Astrocyte (in vitro differentiated cells and primary cell): ENCODE measurements around the gene CFDP1. TPM values are rescaled to one million over a fixed set of nuclear protein-coding genes. Genes with fewer than 3 reads are reported as not detected.

Source experiments
- DNase-seq: peaks from one replicate; pipeline ENCODE4 v3.0.0-alpha.2; 2010; ENCODE audit warnings: low read depth
- FAIRE-seq: peaks from 2 replicates; lab custom pipeline; 2011; peaks lifted over from hg19 to GRCh38; lab: Jason Lieb, UNC
- H2AFZ ChIP-seq: 2 replicates; pipeline ENCODE4 v1.6.0; 2012; ENCODE audit warnings: low read depth, low read length, inconsistent platforms
- H3K27ac ChIP-seq: 2 replicates; pipeline ENCODE4 v1.5.1; 2011; ENCODE audit warnings: low read depth, low read length, inconsistent platforms
- H3K27me3 ChIP-seq: 2 replicates; pipeline ENCODE4 v1.6.0; 2011; ENCODE audit warnings: low read length, inconsistent platforms; ENCODE audit not compliant: insufficient read depth
- H3K36me3 ChIP-seq: 2 replicates; pipeline ENCODE4 v1.5.1; 2011; ENCODE audit warnings: low read length, inconsistent platforms; ENCODE audit not compliant: insufficient read depth
- H3K4me1 ChIP-seq: 2 replicates; pipeline ENCODE4 v1.5.1; 2011; ENCODE audit warnings: low read length, inconsistent platforms; ENCODE audit not compliant: insufficient read depth
- H3K4me2 ChIP-seq: 2 replicates; pipeline ENCODE4 v1.6.0; 2012; ENCODE audit warnings: low read length, inconsistent platforms
- H3K4me3 ChIP-seq: 2 replicates; pipeline ENCODE4 v1.5.1; 2011; ENCODE audit warnings: low read depth, mild to moderate bottlenecking, low read length, inconsistent platforms; ENCODE audit not compliant: insufficient read depth
- H3K79me2 ChIP-seq: 2 replicates; pipeline ENCODE4 v1.6.0; 2012; ENCODE audit warnings: mild to moderate bottlenecking, low read length, inconsistent platforms; ENCODE audit not compliant: insufficient read depth
- H3K9ac ChIP-seq: 2 replicates; pipeline ENCODE4 v1.6.0; 2012; ENCODE audit warnings: mild to moderate bottlenecking, low read length, inconsistent platforms
- H3K9me3 ChIP-seq: 2 replicates; pipeline ENCODE4 v1.5.1; 2012; ENCODE audit warnings: low read depth, mild to moderate bottlenecking, low read length, inconsistent platforms; ENCODE audit not compliant: insufficient read depth
- H4K20me1 ChIP-seq: 2 replicates; pipeline ENCODE4 v1.6.0; 2012; ENCODE audit warnings: low read length, inconsistent platforms; ENCODE audit not compliant: insufficient read depth
- H3K27ac Mint-ChIP-seq: one replicate; pipeline ENCODE4 v1.8.0; 2021; ENCODE audit warnings: mild to moderate bottlenecking, mixed read lengths; ENCODE audit not compliant: unreplicated experiment
- H3K27me3 Mint-ChIP-seq: one replicate; pipeline ENCODE4 v1.8.0; 2021; ENCODE audit warnings: low read depth, mixed read lengths; ENCODE audit not compliant: unreplicated experiment
- H3K36me3 Mint-ChIP-seq: one replicate; pipeline ENCODE4 v1.8.0; 2021; ENCODE audit warnings: low read depth, mixed read lengths; ENCODE audit not compliant: unreplicated experiment
- H3K4me1 Mint-ChIP-seq: one replicate; pipeline ENCODE4 v1.8.0; 2021; ENCODE audit warnings: low read depth, mixed read lengths; ENCODE audit not compliant: unreplicated experiment
- H3K4me3 Mint-ChIP-seq: one replicate; pipeline ENCODE4 v1.8.0; 2021; ENCODE audit warnings: mild to moderate bottlenecking, moderate library complexity, mixed read lengths; ENCODE audit not compliant: unreplicated experiment
- H3K9me3 Mint-ChIP-seq: one replicate; pipeline ENCODE4 v1.8.0; 2021; ENCODE audit warnings: mild to moderate bottlenecking, mixed read lengths; ENCODE audit not compliant: unreplicated experiment
- CTCF ChIP-seq: IDR thresholded peaks from 2 replicates; pipeline ENCODE4 v1.5.1; 2011; ENCODE audit warnings: low read depth, mild to moderate bottlenecking, inconsistent platforms, low read length, moderate library complexity; ENCODE audit not compliant: insufficient read depth
- EZH2 ChIP-seq: IDR thresholded peaks from 2 replicates; pipeline ENCODE4 v1.6.1; 2012; ENCODE audit warnings: mild to moderate bottlenecking, low read length, inconsistent platforms; ENCODE audit not compliant: insufficient read depth
- total RNA-seq: library from RNA; stranded (reverse); gene quantifications from 2 replicates; pipeline ENCODE4 v1.2.1, GENCODE V29; 2021

Gene CFDP1
- total RNA-seq, 1 donor from 2014 or later = 36.9 TPM

DNA sequence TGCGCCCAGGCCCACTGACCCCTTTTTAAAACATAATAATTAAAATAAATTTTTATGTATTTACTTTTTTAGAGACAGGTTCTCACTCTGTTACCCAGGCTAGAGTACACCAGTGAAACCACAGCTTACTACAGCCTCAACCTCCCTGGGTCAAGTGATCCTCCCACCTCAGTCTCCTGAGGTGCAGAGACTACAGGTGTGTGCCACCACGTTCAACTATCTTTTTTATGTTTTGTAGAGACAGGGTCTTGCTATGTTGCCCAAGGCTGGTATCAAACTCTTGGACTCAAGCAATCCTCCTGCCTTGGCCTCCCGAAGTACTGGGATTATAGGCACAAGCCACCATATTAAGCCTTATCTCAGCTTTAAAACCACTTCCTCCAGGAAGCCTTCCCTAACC is 125.8 kb downstream of the CFDP1 start:
- H3K4me1 ChIP-seq = peaks cover 27% of the 10 kb centered on the region
- Mint-ChIP-seq H3K9me3 (no peaks in the 10 kb centered on the region), H3K36me3 (peaks cover 7% of the 10 kb centered on the region), H3K4me1 (peaks cover 38% of the 10 kb centered on the region), H3K27ac (no peak overlapping the region), H3K27me3 (no peaks in the 10 kb centered on the region), H3K4me3 (no peak overlapping the region)
- no peak overlapping the region for H3K4me3 ChIP-seq
- TF ChIP-seq CTCF = no peak
- TF ChIP-seq EZH2 = no peak
- H3K36me3 ChIP-seq = no peaks in the 10 kb centered on the region
- DNase-seq (no peak), FAIRE-seq (no peak)
- no peaks in the 10 kb centered on the region for H4K20me1 ChIP-seq
- no peaks in the 10 kb centered on the region for H3K27me3 ChIP-seq
- no peak overlapping the region for H3K4me2 ChIP-seq
- no peak overlapping the region for H3K27ac ChIP-seq
- no peak overlapping the region for H2AFZ ChIP-seq
- no peak overlapping the region for H3K9ac ChIP-seq
- H3K79me2 ChIP-seq = no peaks in the 10 kb centered on the region
- H3K9me3 ChIP-seq = no peaks in the 10 kb centered on the region

DNA sequence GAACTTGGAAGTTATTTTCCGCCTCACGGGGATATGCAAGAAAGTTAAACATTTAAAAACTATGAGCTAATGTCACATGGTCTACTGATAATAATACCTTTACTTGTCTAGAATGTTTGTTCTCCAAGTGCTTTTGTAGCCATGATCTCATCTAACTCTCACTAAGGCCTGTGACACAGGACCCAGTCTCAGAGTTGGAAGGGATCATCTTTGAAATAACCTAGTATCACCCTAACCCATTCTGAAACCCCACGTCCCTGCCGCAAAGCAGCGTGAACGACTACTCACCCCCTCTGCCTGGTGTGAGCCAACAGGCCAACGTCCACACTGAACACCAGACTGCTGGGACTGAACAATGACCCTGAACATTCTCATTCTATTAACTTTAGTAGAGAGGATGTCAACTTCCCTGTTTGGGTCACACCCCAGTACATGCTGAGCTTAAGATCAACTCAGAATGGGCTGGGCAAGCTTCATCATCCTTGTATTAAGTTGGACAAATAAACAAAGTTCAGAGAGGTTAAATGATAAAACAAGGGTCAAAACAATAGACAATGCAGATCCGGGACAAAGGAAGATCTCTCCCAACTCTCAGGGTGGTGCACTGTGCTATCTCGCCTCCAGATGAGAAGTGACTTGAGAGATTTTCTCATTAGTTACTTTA is 127.1 kb downstream of the CFDP1 start:
- no peaks in the 10 kb centered on the region for H3K9me3 Mint-ChIP-seq
- H3K27ac Mint-ChIP-seq = peak overlapping the region; percentile 97
- DNase-seq (peak; percentile 47), FAIRE-seq (no peak)
- H4K20me1 ChIP-seq = no peaks in the 10 kb centered on the region
- H3K27ac ChIP-seq = peak overlapping the region; percentile 91
- H3K4me2 ChIP-seq = peak overlapping the region; percentile 47
- no peaks in the 10 kb centered on the region for H3K79me2 ChIP-seq
- no peak overlapping the region for H3K4me3 ChIP-seq
- H3K9me3 ChIP-seq = no peaks in the 10 kb centered on the region
- no peaks in the 10 kb centered on the region for H3K36me3 ChIP-seq
- peak overlapping the region; percentile 71 for H3K9ac ChIP-seq
- H3K27me3 ChIP-seq = no peaks in the 10 kb centered on the region
- H3K4me1 Mint-ChIP-seq = peaks cover 41% of the 10 kb centered on the region
- TF ChIP-seq EZH2 (no peak), CTCF (no peak)
- H3K27me3 Mint-ChIP-seq = no peaks in the 10 kb centered on the region
- peaks cover 27% of the 10 kb centered on the region for H3K4me1 ChIP-seq
- H2AFZ ChIP-seq = no peak overlapping the region
- peak overlapping the region; percentile 12 for H3K4me3 Mint-ChIP-seq
- peaks cover 14% of the 10 kb centered on the region for H3K36me3 Mint-ChIP-seq

DNA sequence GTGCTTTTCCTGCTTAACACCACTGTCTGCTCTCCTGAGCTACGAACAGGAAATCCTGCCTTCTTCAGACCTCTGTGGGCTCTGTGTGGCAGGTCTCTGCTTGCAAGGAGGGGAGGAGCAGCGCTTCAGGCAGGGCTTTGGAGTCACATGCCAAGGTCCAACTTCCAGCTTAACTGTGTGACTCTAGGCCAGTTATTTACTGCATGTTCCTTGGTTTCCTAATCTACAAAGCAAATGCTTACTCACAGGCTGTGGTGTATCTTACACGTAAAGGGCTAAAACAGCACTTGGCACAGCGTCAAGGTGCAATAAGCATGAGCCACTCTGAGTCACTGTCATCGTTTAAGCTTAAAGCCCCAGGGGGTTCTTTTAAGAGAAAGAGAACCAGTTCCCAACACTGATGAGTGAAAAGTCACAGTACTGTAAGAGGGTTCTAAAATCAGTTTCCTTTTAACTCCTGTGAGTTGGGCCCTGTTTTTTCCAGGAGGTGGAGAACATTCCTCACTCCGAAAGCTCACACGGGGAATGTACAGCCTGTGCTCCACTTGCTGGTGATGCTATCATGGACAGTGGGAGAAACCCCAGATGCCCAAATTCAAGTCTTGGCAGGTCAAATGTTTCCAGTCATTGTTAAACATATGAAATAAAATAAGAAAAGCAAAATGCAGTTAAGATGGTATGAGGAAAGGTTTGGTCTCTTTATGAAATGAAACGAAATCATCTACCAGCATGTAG is 127.8 kb downstream of the CFDP1 start:
- TF ChIP-seq CTCF (no peak), EZH2 (no peak)
- Mint-ChIP-seq H3K4me3 (peak overlapping the region; percentile 13), H3K27ac (peak overlapping the region; percentile 97), H3K36me3 (peaks cover 14% of the 10 kb centered on the region), H3K4me1 (peaks cover 41% of the 10 kb centered on the region), H3K27me3 (no peaks in the 10 kb centered on the region), H3K9me3 (no peaks in the 10 kb centered on the region)
- no peaks in the 10 kb centered on the region for H3K36me3 ChIP-seq
- peak overlapping the region; percentile 91 for H3K27ac ChIP-seq
- FAIRE-seq (peak; percentile 93), DNase-seq (peak; percentile 100)
- no peak overlapping the region for H3K4me3 ChIP-seq
- H3K4me2 ChIP-seq = peak overlapping the region; percentile 72
- H2AFZ ChIP-seq = no peak overlapping the region
- peaks cover 27% of the 10 kb centered on the region for H3K4me1 ChIP-seq
- H3K79me2 ChIP-seq = no peaks in the 10 kb centered on the region
- H4K20me1 ChIP-seq = no peaks in the 10 kb centered on the region
- H3K9me3 ChIP-seq = no peaks in the 10 kb centered on the region
- no peaks in the 10 kb centered on the region for H3K27me3 ChIP-seq
- peak overlapping the region; percentile 82 for H3K9ac ChIP-seq
